HG02885 (cell line): ENCODE data around the gene CUBN.
A peak's percentile ranks its signal among the peaks of the same experiment; 100 is the strongest.
"Not testable (repeated sequence)": the region's sequence is repeated elsewhere in the genome, so short reads cannot be mapped to it uniquely, and the experiment has no call there.

Experiments used
- ATAC-seq: cut with Tn5 transposase; IDR thresholded peaks from one replicate; pipeline ENCODE4 v1.9.1; 2021; ENCODE audit warnings: mild to moderate bottlenecking; ENCODE audit not compliant: unreplicated experiment, poor library complexity

Gene CUBN

GRCh38 chr10:17023386-17024298 is 106.0 kb downstream of the CUBN start:
- peak; percentile 96 for ATAC-seq

DNA sequence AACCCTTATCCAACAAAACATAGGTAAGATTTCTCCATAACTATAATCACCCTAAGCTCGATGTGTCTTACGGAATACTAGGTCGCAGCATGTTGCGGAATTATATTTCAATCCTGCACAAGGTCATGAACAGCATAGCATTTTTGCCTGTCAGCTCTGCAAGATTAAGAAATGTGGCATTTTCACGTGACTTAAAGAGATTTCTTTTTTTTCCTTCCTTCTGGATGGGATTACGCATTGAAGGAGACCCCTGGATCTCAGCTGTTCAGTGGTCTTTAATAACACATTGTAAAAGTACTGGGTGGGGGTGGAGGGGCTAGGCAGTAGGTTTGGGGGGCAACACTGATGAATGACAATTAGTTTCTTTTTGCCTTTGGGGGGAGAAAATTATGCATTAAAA is 106.7 kb downstream of the CUBN start:
- no peak for ATAC-seq

- ATAC-seq: no peak
Measured at GRCh38 chr10:17022466-17022825, 107.2 kb downstream of the CUBN start.

GRCh38 chr10:17021656-17022465 is 107.8 kb downstream of the CUBN start:
- no peak for ATAC-seq

- ATAC-seq: no peak
Measured at GRCh38 chr10:17019696-17020095, 109.9 kb downstream of the CUBN start.

GRCh38 chr10:17013131-17013983 is 116.3 kb downstream of the CUBN start:
- ATAC-seq: not testable (repeated sequence)

GRCh38 chr10:17012731-17013130 is 116.9 kb downstream of the CUBN start:
- not testable (repeated sequence) for ATAC-seq

GRCh38 chr10:17010363-17011145 is 119.1 kb downstream of the CUBN start:
- no peak for ATAC-seq

- ATAC-seq: no peak
Measured at GRCh38 chr10:17009212-17009700, 120.4 kb downstream of the CUBN start.

DNA sequence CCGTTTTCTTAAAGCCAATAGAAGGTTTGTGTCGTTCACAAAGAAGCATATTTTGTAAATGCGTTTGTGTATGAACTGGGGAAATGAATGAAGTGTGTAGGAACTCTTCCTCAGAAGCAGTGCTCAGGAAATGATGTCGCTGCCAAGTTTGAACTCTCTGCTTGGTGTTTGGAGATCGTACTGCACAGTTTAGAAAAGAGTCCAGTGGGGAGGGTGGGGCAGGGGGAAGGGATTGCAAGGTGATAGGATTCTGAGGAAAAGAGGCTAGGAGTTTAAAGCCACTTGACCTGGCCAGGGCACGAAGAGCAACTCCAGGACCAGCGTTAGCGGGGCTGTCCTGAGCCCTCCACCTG is 122.2 kb downstream of the CUBN start:
- no peak for ATAC-seq

- no peak for ATAC-seq
Measured at GRCh38 chr10:17006631-17007417, 122.8 kb downstream of the CUBN start.

GRCh38 chr10:17005621-17006566 is 123.7 kb downstream of the CUBN start:
- no peak for ATAC-seq

GRCh38 chr10:17004801-17005380 is 124.7 kb downstream of the CUBN start:
- no peak for ATAC-seq

DNA sequence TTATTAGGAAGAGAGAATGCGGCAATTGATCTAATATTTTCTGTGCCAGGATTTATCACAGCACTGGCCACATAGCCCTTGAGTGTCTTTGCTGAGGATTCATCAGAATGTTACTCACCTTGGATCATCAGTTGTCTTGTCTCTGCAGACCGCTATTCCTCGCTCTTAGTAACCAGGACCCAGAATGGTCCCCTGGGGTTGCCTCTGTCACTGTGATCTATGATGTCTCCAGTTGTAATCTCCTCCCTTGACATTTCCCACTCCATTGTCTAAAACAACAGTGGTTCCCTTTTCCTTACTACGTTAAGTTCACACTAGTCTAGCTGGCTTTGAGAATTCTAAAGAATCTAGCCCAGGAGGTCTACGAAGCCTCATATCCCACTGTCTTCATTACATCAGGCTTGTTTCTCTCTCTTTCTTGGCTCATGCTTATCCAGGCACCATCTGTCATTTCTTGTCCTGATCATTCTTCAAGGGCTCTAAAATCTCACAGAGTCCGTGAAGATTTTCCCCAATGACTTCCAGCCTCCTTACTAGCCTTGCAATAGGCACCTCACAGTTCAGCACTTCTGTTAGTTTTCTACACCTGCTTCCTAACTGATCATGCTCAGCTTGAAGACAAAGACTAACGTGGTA is 125.8 kb downstream of the CUBN start:
- no peak for ATAC-seq

DNA sequence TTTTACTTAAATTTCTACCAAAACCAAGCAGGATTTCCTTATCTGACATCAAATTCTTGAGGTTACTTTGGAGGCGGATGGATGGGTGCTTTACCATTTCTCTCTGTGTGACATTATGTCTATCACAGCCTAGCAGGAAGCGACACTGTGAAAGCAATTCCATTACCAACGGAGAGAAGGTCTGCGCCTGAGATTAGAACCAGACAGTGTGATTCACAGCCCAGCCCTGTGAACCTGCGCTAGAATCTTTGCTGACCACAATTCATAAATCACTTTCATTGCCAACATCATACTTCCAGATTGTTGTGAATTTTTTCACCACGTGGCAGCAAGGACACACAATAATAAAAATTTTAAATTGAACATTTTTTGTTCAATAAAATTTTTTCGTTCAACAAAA is 126.5 kb downstream of the CUBN start:
- no peak for ATAC-seq

DNA sequence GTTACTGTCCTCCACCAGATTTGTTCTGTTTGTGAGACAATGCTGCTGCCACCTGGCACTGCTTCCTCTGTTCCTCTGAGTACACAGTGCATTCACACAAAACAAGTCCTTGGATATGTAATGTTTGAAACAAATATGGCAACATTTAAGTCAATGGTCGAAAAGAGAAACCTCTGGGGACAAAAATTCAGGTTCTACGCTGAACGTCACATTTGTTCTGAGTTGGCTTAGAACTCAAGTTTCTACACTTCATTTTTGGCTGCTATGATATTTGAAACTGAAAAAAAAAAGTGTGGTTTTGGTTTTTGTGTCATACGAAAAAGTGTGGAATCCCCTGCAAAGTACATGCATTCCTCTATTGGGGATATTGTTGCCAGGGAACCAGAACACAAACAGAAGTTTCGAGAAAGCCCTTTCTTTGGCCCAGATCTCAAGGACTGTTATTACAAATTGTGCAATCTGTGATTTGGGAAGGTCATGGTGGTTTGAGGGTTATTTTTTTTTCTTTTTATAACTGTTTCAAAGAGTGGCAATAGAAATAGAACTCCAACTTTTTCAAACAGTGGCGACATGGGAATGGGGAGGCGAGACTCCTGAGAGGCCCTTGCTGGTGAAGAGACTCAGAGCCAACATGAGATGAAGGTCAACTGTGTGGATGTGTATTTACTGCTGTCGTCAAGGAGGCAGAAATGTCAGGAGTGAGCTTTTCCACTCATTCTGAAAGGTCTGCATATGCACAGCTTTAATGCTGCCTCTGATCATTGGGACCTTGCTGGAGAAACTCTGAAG is 127.5 kb downstream of the CUBN start:
- ATAC-seq: peak; percentile 80
